ENCODE data around the gene RGL4.

- TF ChIP-seq ZFX (IDR thresholded peaks at IDR 0.05; ENCODE audit: borderline replicate concordance) (no peak), CTCF (IDR thresholded peaks at IDR 0.05) (no peak)
Observed at GRCh38 chr22:23681026-23681809, 9.6 kb upstream of the RGL4 start.
